Measurements from ENCODE around the gene DNAJC6. TPM values are rescaled to one million over a fixed set of nuclear protein-coding genes. Genes with fewer than 3 reads are reported as not detected.
"Not testable (repeated sequence)": the region's sequence is repeated elsewhere in the genome, so short reads cannot be mapped to it uniquely, and the experiment has no call there.

DNAJC6 gene
- total RNA-seq, 1 experiment from 2014 or later: 6.2 TPM

- Mint-ChIP-seq H3K4me1 (ENCODE audit: low read depth, unreplicated experiment) (no peaks in the 10 kb centered on the region), H3K4me3 (ENCODE audit: unreplicated experiment) (no peak overlapping the region), H3K27me3 (ENCODE audit: insufficient read depth, unreplicated experiment) (no peaks in the 10 kb centered on the region), H3K9me3 (ENCODE audit: unreplicated experiment) (no peaks in the 10 kb centered on the region), H3K36me3 (ENCODE audit: insufficient read depth, unreplicated experiment) (no peaks in the 10 kb centered on the region), H3K27ac (ENCODE audit: unreplicated experiment) (no peak overlapping the region)
- Histone ChIP-seq H3K4me1 (no peaks in the 10 kb centered on the region), H3K4me3 (ENCODE audit: low read depth, low read length) (no peak overlapping the region), H3K36me3 (ENCODE audit: control insufficient read depth, insufficient read depth, low read length) (no peaks in the 10 kb centered on the region), H3K27me3 (replicated peaks; ENCODE audit: control insufficient read depth, insufficient read depth, low read length) (no peaks in the 10 kb centered on the region), H3K9me3 (no peaks in the 10 kb centered on the region)
- no peak for DNase-seq
- CTCF ChIA-PET: no interaction called here
- intact Hi-C loops (cut with micrococcal nuclease; ENCODE audit: unreplicated experiment): no loop called here
- no TSS peak for BruUV-seq (replicated peaks)
- TF ChIP-seq CTCF (IDR thresholded peaks at IDR 0.05; ENCODE audit: insufficient read depth in 1 of 2, low read depth in 1 of 2, low read length in 1 of 2, severe bottlenecking in 1 of 2, unreplicated experiment in 1 of 2): no peak
- POLR2A ChIA-PET: no interaction called here
Observed at GRCh38 chr1:65372557-65372956, 63.2 kb downstream of the DNAJC6 start.

- no peaks in the 10 kb centered on the region for H3K9me3 Mint-ChIP-seq (ENCODE audit: unreplicated experiment)
- TF ChIP-seq CTCF (IDR thresholded peaks at IDR 0.05; ENCODE audit: insufficient read depth in 1 of 2, low read depth in 1 of 2, low read length in 1 of 2, severe bottlenecking in 1 of 2, unreplicated experiment in 1 of 2): no peak
- H3K36me3 Mint-ChIP-seq (ENCODE audit: insufficient read depth, unreplicated experiment): no peaks in the 10 kb centered on the region
- Histone ChIP-seq H3K4me1 (no peaks in the 10 kb centered on the region), H3K9me3 (no peaks in the 10 kb centered on the region), H3K27me3 (replicated peaks; ENCODE audit: control insufficient read depth, insufficient read depth, low read length) (no peaks in the 10 kb centered on the region), H3K36me3 (ENCODE audit: control insufficient read depth, insufficient read depth, low read length) (no peaks in the 10 kb centered on the region), H3K4me3 (ENCODE audit: low read depth, low read length) (no peak overlapping the region)
- CTCF ChIA-PET: no interaction called here
- POLR2A ChIA-PET: no interaction called here
- no peaks in the 10 kb centered on the region for H3K4me1 Mint-ChIP-seq (ENCODE audit: low read depth, unreplicated experiment)
- BruUV-seq (replicated peaks): no TSS peak
- no peaks in the 10 kb centered on the region for H3K27me3 Mint-ChIP-seq (ENCODE audit: insufficient read depth, unreplicated experiment)
- no peak overlapping the region for H3K27ac Mint-ChIP-seq (ENCODE audit: unreplicated experiment)
- no peak overlapping the region for H3K4me3 Mint-ChIP-seq (ENCODE audit: unreplicated experiment)
- DNase-seq: no peak
- intact Hi-C loops (cut with micrococcal nuclease; ENCODE audit: unreplicated experiment): no loop called here
Observed at GRCh38 chr1:65377496-65378246, 68.3 kb downstream of the DNAJC6 start.

GRCh38 chr1:65378247-65378946 is 69.1 kb downstream of the DNAJC6 start:
- CTCF ChIA-PET: no interaction called here
- Mint-ChIP-seq H3K4me1 (ENCODE audit: low read depth, unreplicated experiment) (no peaks in the 10 kb centered on the region), H3K4me3 (ENCODE audit: unreplicated experiment) (no peak overlapping the region), H3K9me3 (ENCODE audit: unreplicated experiment) (no peaks in the 10 kb centered on the region), H3K36me3 (ENCODE audit: insufficient read depth, unreplicated experiment) (no peaks in the 10 kb centered on the region), H3K27ac (ENCODE audit: unreplicated experiment) (no peak overlapping the region), H3K27me3 (ENCODE audit: insufficient read depth, unreplicated experiment) (no peaks in the 10 kb centered on the region)
- H3K36me3 ChIP-seq (ENCODE audit: control insufficient read depth, insufficient read depth, low read length): no peaks in the 10 kb centered on the region
- no peaks in the 10 kb centered on the region for H3K9me3 ChIP-seq
- no peaks in the 10 kb centered on the region for H3K4me1 ChIP-seq
- no peak overlapping the region for H3K4me3 ChIP-seq (ENCODE audit: low read depth, low read length)
- no peak for TF ChIP-seq CTCF (IDR thresholded peaks at IDR 0.05; ENCODE audit: insufficient read depth in 1 of 2, low read depth in 1 of 2, low read length in 1 of 2, severe bottlenecking in 1 of 2, unreplicated experiment in 1 of 2)
- POLR2A ChIA-PET: no interaction called here
- H3K27me3 ChIP-seq (replicated peaks; ENCODE audit: control insufficient read depth, insufficient read depth, low read length): no peaks in the 10 kb centered on the region
- intact Hi-C loops (cut with micrococcal nuclease; ENCODE audit: unreplicated experiment): no loop called here
- BruUV-seq (replicated peaks): no TSS peak
- DNase-seq: no peak

- H3K4me1 Mint-ChIP-seq (ENCODE audit: low read depth, unreplicated experiment); CTCF ChIA-PET: not testable (repeated sequence)
Observed at GRCh38 chr1:65384426-65384825, 75.1 kb downstream of the DNAJC6 start.

More at GRCh38 chr1:65384426-65384825, 75.1 kb downstream of the DNAJC6 start:
- H3K9me3 ChIP-seq; H3K4me3 Mint-ChIP-seq (ENCODE audit: unreplicated experiment); DNase-seq; H3K9me3 Mint-ChIP-seq (ENCODE audit: unreplicated experiment); H3K27me3 ChIP-seq (replicated peaks; ENCODE audit: control insufficient read depth, insufficient read depth, low read length); H3K36me3 ChIP-seq (ENCODE audit: control insufficient read depth, insufficient read depth, low read length); H3K27me3 Mint-ChIP-seq (ENCODE audit: insufficient read depth, unreplicated experiment); intact Hi-C loops (cut with micrococcal nuclease; ENCODE audit: unreplicated experiment); BruUV-seq (replicated peaks); H3K27ac Mint-ChIP-seq (ENCODE audit: unreplicated experiment); POLR2A ChIA-PET; H3K4me3 ChIP-seq (ENCODE audit: low read depth, low read length); H3K4me1 ChIP-seq; H3K36me3 Mint-ChIP-seq (ENCODE audit: insufficient read depth, unreplicated experiment): not testable (repeated sequence)

Data from Caco-2 (cell line).